ENCODE results near the gene NUP88. TPM values are rescaled to one million over a fixed set of nuclear protein-coding genes. Genes with fewer than 3 reads are reported as not detected.

NUP88 gene
- total RNA-seq, 1 donor from 2014 or later, result 41.0 TPM

- ATAC-seq, result peak; percentile 11
- DNase-seq (ENCODE audit: low spot score), result no peak
Observed at GRCh38 chr17:5361426-5361825, 58.0 kb downstream of the NUP88 start.

GRCh38 chr17:5355421-5356129 is 63.9 kb downstream of the NUP88 start:
- no peak for ATAC-seq
- DNase-seq (ENCODE audit: low spot score), result no peak

GRCh38 chr17:5354886-5355415 is 64.5 kb downstream of the NUP88 start:
- ATAC-seq (no peak), DNase-seq (ENCODE audit: low spot score) (no peak)

DNA sequence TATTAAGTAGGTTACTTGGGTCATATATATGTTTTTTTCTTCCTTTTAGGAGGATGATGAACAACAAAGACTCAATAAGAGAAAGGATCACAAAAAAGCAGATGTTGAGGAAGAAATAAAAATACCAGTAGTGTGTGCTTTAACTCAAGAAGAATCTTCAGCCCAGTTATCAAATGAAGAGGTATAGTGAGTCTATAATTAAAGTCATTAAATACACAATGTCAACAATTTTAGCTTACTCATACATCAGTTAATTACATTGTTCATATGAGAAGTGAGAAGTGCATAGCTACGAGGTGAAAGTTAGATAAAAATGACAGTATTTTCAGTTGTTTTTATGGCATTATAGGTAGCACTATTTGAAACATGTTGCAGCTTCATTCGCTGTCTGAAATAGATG is 65.2 kb downstream of the NUP88 start:
- no peak for ATAC-seq
- DNase-seq (ENCODE audit: low spot score), result no peak

DNA sequence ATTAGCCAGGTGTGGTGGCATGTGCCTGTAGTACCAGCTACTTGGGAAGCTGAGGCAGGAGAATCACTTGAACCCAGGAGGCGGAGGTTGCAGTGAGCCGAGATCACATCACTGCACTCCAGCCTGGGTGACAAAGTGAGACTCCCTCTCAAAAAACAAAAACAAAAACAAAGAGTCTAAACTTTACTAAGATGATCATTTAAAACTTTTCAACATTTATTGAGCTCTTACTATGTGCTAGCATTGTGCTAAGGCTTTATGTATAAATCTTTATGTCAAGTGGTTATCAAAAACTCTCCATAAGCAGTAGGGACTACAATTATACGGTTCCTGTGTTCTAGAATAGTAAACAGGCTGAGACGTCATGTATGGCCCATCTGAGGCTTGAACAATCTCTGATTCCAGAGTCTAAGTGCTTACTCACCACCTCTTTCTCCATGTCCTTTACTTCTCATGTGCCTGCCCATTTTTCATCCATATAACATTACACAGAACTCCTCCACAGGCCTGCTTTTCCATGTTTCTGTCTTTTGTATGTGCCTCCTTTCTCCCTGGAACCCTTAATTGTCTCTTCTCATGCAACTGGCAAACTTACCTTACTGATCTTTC is 66.7 kb downstream of the NUP88 start:
- no peak for DNase-seq (ENCODE audit: low spot score)
- no peak for ATAC-seq

DNA sequence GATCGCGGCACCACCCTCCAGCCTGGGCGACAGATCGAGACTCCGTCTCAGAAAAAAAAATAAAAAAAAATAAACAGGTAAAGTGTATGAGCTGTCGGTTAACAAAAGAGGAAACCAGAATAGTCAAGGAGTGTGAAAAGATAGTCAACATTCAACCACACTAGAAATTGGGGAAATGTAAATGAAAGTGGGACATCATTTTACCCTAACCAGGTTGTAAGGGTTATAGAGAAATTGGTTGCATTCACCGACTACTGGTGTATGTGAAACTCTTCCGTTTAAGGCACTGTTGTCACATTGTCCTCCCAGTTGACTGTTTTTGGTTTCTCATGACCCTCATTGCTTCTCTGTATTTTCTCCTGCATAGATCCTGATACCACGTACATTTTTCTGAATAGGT is 74.5 kb downstream of the NUP88 start:
- ATAC-seq, result no peak

More for the DNA sequence above, 74.5 kb downstream of the NUP88 start:
- no peak for DNase-seq (ENCODE audit: low spot score)

Other genes with a start within 250 kb of the NUP88 start
- gene ZNF594, start 227.8 kb downstream of the NUP88 start, total RNA-seq, result 2.3 TPM
- 2.3 TPM for gene SCIMP, start 184.8 kb downstream of the NUP88 start, total RNA-seq
- gene RABEP1, start 137.4 kb downstream of the NUP88 start, total RNA-seq, result 16.8 TPM
- gene RPAIN, start 520 bp upstream of the NUP88 start, total RNA-seq, result 15.6 TPM
- 71.8 TPM for gene C1QBP, start 19.5 kb upstream of the NUP88 start, total RNA-seq
- gene DHX33, start 49.3 kb upstream of the NUP88 start, total RNA-seq, result 7.7 TPM
- 49.9 TPM for gene DERL2, start 66.5 kb upstream of the NUP88 start, total RNA-seq
- gene MIS12, start 66.9 kb upstream of the NUP88 start, total RNA-seq, result 7.1 TPM
- gene NLRP1, start 164.8 kb upstream of the NUP88 start, total RNA-seq, result 2.6 TPM